Chondrocyte (in vitro differentiated cells): ENCODE data around the gene FLNA. TPM values are rescaled to one million over a fixed set of nuclear protein-coding genes. Genes with fewer than 3 reads are reported as not detected.

Experiments used
- DNase-seq: peaks from one replicate; pipeline ENCODE4 v3.0.0; 2021; ENCODE audit warnings: mixed read lengths, low spot score
- H3K27ac Mint-ChIP-seq: one replicate; pipeline ENCODE4 v1.8.0; 2021; ENCODE audit warnings: mild to moderate bottlenecking, moderate library complexity, mixed read lengths; ENCODE audit not compliant: unreplicated experiment
- H3K27me3 Mint-ChIP-seq: 2 replicates; pipeline ENCODE4 v1.8.0; 2021; ENCODE audit warnings: low read depth, mixed read lengths
- H3K36me3 Mint-ChIP-seq: 2 replicates; pipeline ENCODE4 v1.8.0; 2021; ENCODE audit warnings: low read depth, mixed read lengths
- H3K4me1 Mint-ChIP-seq: 2 replicates; pipeline ENCODE4 v1.8.0; 2021; ENCODE audit warnings: low read depth, mild to moderate bottlenecking, mixed read lengths
- H3K4me3 Mint-ChIP-seq: one replicate; pipeline ENCODE4 v1.8.0; 2021; ENCODE audit warnings: mild to moderate bottlenecking, moderate library complexity, mixed read lengths; ENCODE audit not compliant: unreplicated experiment
- H3K9me3 Mint-ChIP-seq: 2 replicates; pipeline ENCODE4 v1.8.0; 2021; ENCODE audit warnings: low read depth, mixed read lengths
- total RNA-seq: library from RNA; stranded (reverse); gene quantifications from 3 replicates; pipeline ENCODE4 v1.2.1, GENCODE V29; 2021
- TF ChIP-seq, protein P1 (sequence below): fragments of 200-600 bp; sonication (generic); IDR thresholded peaks from 2 replicates; pipeline ENCODE4 v1.5.0; 2021; ENCODE audit warnings: antibody characterized with exemption, mild to moderate bottlenecking, moderate library complexity

FLNA gene
- total RNA-seq, 1 donor from 2014 or later: 4,327 TPM

DNA sequence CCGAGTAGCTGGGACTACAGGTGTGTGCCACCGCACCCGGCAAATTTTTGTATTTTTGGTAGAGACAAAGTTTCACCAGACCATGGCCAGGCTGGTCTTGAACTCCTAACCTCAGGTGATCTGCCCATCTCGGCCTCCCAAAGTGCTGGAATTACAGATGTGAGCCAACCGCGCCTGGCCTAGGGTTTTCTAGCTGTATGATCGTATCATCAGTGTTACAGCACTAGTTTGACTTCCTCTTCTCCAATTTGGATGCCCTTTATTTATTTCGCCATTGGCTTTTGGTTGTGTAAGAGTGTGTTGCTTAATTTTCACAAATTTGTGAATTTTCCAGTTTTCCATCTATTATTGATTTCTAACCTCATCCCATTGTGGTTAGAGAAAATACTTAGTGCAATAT, 73.6 kb downstream of the FLNA start:
- Mint-ChIP-seq H3K27ac (no peak overlapping the region), H3K27me3 (peaks cover 2% of the 10 kb centered on the region), H3K4me1 (no peaks in the 10 kb centered on the region), H3K9me3 (peaks cover 11% of the 10 kb centered on the region), H3K36me3 (peaks cover 2% of the 10 kb centered on the region), H3K4me3 (no peak overlapping the region)
- TF ChIP-seq, protein P1, sequence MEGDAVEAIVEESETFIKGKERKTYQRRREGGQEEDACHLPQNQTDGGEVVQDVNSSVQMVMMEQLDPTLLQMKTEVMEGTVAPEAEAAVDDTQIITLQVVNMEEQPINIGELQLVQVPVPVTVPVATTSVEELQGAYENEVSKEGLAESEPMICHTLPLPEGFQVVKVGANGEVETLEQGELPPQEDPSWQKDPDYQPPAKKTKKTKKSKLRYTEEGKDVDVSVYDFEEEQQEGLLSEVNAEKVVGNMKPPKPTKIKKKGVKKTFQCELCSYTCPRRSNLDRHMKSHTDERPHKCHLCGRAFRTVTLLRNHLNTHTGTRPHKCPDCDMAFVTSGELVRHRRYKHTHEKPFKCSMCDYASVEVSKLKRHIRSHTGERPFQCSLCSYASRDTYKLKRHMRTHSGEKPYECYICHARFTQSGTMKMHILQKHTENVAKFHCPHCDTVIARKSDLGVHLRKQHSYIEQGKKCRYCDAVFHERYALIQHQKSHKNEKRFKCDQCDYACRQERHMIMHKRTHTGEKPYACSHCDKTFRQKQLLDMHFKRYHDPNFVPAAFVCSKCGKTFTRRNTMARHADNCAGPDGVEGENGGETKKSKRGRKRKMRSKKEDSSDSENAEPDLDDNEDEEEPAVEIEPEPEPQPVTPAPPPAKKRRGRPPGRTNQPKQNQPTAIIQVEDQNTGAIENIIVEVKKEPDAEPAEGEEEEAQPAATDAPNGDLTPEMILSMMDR: no peak
- DNase-seq: peak; percentile 33

Other genes starting within 250 kb of the FLNA start
- gene OPN1LW, start 230.4 kb downstream of the FLNA start, total RNA-seq: not detected in 3 replicates
- not detected in 3 replicates for gene OPN1MW, start 192.0 kb downstream of the FLNA start, total RNA-seq
- gene OPN1MW2, start 154.9 kb downstream of the FLNA start, total RNA-seq: not detected in 3 replicates
- not detected in 3 replicates for gene OPN1MW3, start 117.1 kb downstream of the FLNA start, total RNA-seq
- not detected in 3 replicates for gene TEX28, start 79.5 kb downstream of the FLNA start, total RNA-seq
- not detected in 3 replicates for gene TKTL1, start 78.8 kb downstream of the FLNA start, total RNA-seq
- gene EMD, start 4.7 kb upstream of the FLNA start, total RNA-seq: 66.3 to 81.7 TPM (median 81.1 TPM) in 3 replicates
- gene RPL10, start 23.7 kb upstream of the FLNA start, total RNA-seq: 1,847 to 2,160 TPM (median 2,120 TPM) in 3 replicates
- 39.4 to 44.5 TPM (median 40.8 TPM) in 3 replicates for gene DNASE1L1, start 34.6 kb upstream of the FLNA start, total RNA-seq
- gene TAFAZZIN, start 36.9 kb upstream of the FLNA start, total RNA-seq: 33.4 to 39.1 TPM (median 38.7 TPM) in 3 replicates
- gene ATP6AP1, start 54.0 kb upstream of the FLNA start, total RNA-seq: 132 to 139 TPM (median 136 TPM) in 3 replicates
- 147 to 159 TPM (median 152 TPM) in 3 replicates for gene GDI1, start 62.5 kb upstream of the FLNA start, total RNA-seq
- 98.3 to 108 TPM (median 106 TPM) in 3 replicates for gene FAM50A, start 69.5 kb upstream of the FLNA start, total RNA-seq
- gene PLXNA3, start 83.6 kb upstream of the FLNA start, total RNA-seq: 187 to 212 TPM (median 205 TPM) in 3 replicates
- 17.7 to 25.4 TPM (median 19.8 TPM) in 3 replicates for gene LAGE3, start 104.6 kb upstream of the FLNA start, total RNA-seq
- 20.8 to 21.2 TPM (median 20.8 TPM) in 3 replicates for gene UBL4A, start 112.0 kb upstream of the FLNA start, total RNA-seq
- gene SLC10A3, start 116.0 kb upstream of the FLNA start, total RNA-seq: 26.8 to 28.9 TPM (median 28.9 TPM) in 3 replicates
- 35.7 to 38.5 TPM (median 36.5 TPM) in 3 replicates for gene FAM3A, start 141.6 kb upstream of the FLNA start, total RNA-seq
- 63.9 to 165 TPM (median 67.6 TPM) in 3 replicates for gene G6PD, start 172.2 kb upstream of the FLNA start, total RNA-seq
- 21.6 to 28.3 TPM (median 22.4 TPM) in 3 replicates for gene IKBKG, start 173.0 kb upstream of the FLNA start, total RNA-seq
- gene CTAG1A, start 210.5 kb upstream of the FLNA start, total RNA-seq: not detected in 3 replicates
- gene CTAG1B, start 244.6 kb upstream of the FLNA start, total RNA-seq: not detected in 3 replicates